Measurements from ENCODE around the gene CALU. TPM values are rescaled to one million over a fixed set of nuclear protein-coding genes. Genes with fewer than 3 reads are reported as not detected.

Gene CALU
- total and polyA plus RNA-seq, 2 experiments from 2014 or later, result 1,589 to 1,706 TPM

GRCh38 chr7:128815289-128815942 lies 76.3 kb downstream of the CALU start:
- no peak for TF ChIP-seq EZH2 (IDR thresholded peaks at IDR 0.05; ENCODE audit: insufficient read depth, poor library complexity, severe bottlenecking)
- TF ChIP-seq EZH2phosphoT487 (IDR thresholded peaks at IDR 0.05; ENCODE audit: insufficient read depth, low read depth), result no peak
- Histone ChIP-seq H3K9me2 (ENCODE audit: insufficient read depth) (no peaks in the 10 kb centered on the region), H3K4me1 (ENCODE audit: insufficient read depth) (peaks cover 6% of the 10 kb centered on the region), H3F3A (ENCODE audit: insufficient read depth) (no peaks in the 10 kb centered on the region), H3K36me3 (ENCODE audit: low read depth) (no peaks in the 10 kb centered on the region), H3K9ac (no peak overlapping the region), H3K9me3 (ENCODE audit: low read depth) (no peaks in the 10 kb centered on the region), H3K27me3 (replicated peaks; ENCODE audit: insufficient read depth) (peaks cover 4% of the 10 kb centered on the region; the same call in 1 of the 2 replicates), H2AFZ (no peak overlapping the region), H3K4me2 (ENCODE audit: unreplicated experiment) (no peak overlapping the region), H3K4me3 (no peak overlapping the region), H3K27ac (no peak overlapping the region), H3K79me2 (ENCODE audit: insufficient read depth) (no peaks in the 10 kb centered on the region), H4K20me1 (ENCODE audit: insufficient read depth) (no peaks in the 10 kb centered on the region)
- 99% methylated on average over 7 of the region's 7 CpGs for WGBS, 2 experiments (ENCODE audit: low coverage in 1 of 2, low lambda C conversion rate in 2 of 2, missing lambda C conversion rate in 2 of 2)
- in situ Hi-C loops (cut with MboI), result no loop called here
- no peak for DNase-seq

- H3K9me3 ChIP-seq (ENCODE audit: low read depth), result no peaks in the 10 kb centered on the region
- no peak overlapping the region for H3K27ac ChIP-seq
- no peaks in the 10 kb centered on the region for H3K36me3 ChIP-seq (ENCODE audit: low read depth)
- H3K9ac ChIP-seq, result no peak overlapping the region
- no peaks in the 10 kb centered on the region for H3F3A ChIP-seq (ENCODE audit: insufficient read depth)
- no peaks in the 10 kb centered on the region for H3K79me2 ChIP-seq (ENCODE audit: insufficient read depth)
- no peaks in the 10 kb centered on the region for H3K9me2 ChIP-seq (ENCODE audit: insufficient read depth)
- H3K4me3 ChIP-seq, result no peak overlapping the region
- peaks cover 4% of the 10 kb centered on the region; the same call in 1 of the 2 replicates for H3K27me3 ChIP-seq (replicated peaks; ENCODE audit: insufficient read depth)
- no peaks in the 10 kb centered on the region for H3K4me1 ChIP-seq (ENCODE audit: insufficient read depth)
- WGBS, 2 experiments (ENCODE audit: low coverage in 1 of 2, low lambda C conversion rate in 2 of 2, missing lambda C conversion rate in 2 of 2), result 92 to 98% methylated on average over 3 of the region's 3 CpGs
- in situ Hi-C loops (cut with MboI), result no loop called here
- TF ChIP-seq EZH2phosphoT487 (IDR thresholded peaks at IDR 0.05; ENCODE audit: insufficient read depth, low read depth) (no peak), EZH2 (IDR thresholded peaks at IDR 0.05; ENCODE audit: insufficient read depth, poor library complexity, severe bottlenecking) (no peak)
- H2AFZ ChIP-seq, result no peak overlapping the region
- no peak overlapping the region for H3K4me2 ChIP-seq (ENCODE audit: unreplicated experiment)
- no peaks in the 10 kb centered on the region for H4K20me1 ChIP-seq (ENCODE audit: insufficient read depth)
- no peak for DNase-seq
Measured at GRCh38 chr7:128818694-128819093, 79.5 kb downstream of the CALU start.

Small RNAs within 50 kb of the gene (small RNA-seq; reads per million reads assigned to genes)
- not detected for gene RN7SL81P (ENCODE audit: low read depth, low replicate concordance)
- 1.2 reads per million, percentile 51 among the genes with 10 or more reads in this experiment for gene RNA5SP242 (ENCODE audit: low read depth, low replicate concordance)
- gene RNA5SP243 (ENCODE audit: low read depth, low replicate concordance), result 0.31 reads per million

Other genes with a start within 250 kb of the CALU start
- 0.43 and 0.89 TPM in 2 replicates for gene GARIN1A, start 67.1 kb upstream of the CALU start, total RNA-seq (2014; rRNA removed; shearing (Covaris generic))
- gene GARIN1A, start 67.1 kb upstream of the CALU start, polyA plus RNA-seq (2016; fragmentation: Nextera tagmentation; extraction: Ambion mirVana), result 0.28 and 0.42 TPM in 2 replicates
- gene OPN1SW, start 36.4 kb downstream of the CALU start, total RNA-seq (2014; rRNA removed; shearing (Covaris generic)), result not detected in 2 replicates
- 2.2 and 2.6 TPM in 2 replicates for gene OPN1SW, start 36.4 kb downstream of the CALU start, polyA plus RNA-seq (2016; fragmentation: Nextera tagmentation; extraction: Ambion mirVana)
- 3.1 and 3.8 TPM in 2 replicates for gene CCDC136, start 52.6 kb downstream of the CALU start, total RNA-seq (2014; rRNA removed; shearing (Covaris generic))
- gene CCDC136, start 52.6 kb downstream of the CALU start, polyA plus RNA-seq (2016; fragmentation: Nextera tagmentation; extraction: Ambion mirVana), result 2.8 and 3.9 TPM in 2 replicates
- gene FLNC, start 91.0 kb downstream of the CALU start, total RNA-seq (2014; rRNA removed; shearing (Covaris generic)), result 304 and 353 TPM in 2 replicates
- gene FLNC, start 91.0 kb downstream of the CALU start, polyA plus RNA-seq (2016; fragmentation: Nextera tagmentation; extraction: Ambion mirVana), result 74.0 and 75.1 TPM in 2 replicates
- 96.5 and 124 TPM in 2 replicates for gene ATP6V1F, start 123.5 kb downstream of the CALU start, total RNA-seq (2014; rRNA removed; shearing (Covaris generic))
- 243 and 264 TPM in 2 replicates for gene ATP6V1F, start 123.5 kb downstream of the CALU start, polyA plus RNA-seq (2016; fragmentation: Nextera tagmentation; extraction: Ambion mirVana)
- not detected in 2 replicates for gene KCP, start 171.3 kb downstream of the CALU start, total RNA-seq (2014; rRNA removed; shearing (Covaris generic))
- 0.10 TPM in 2 replicates for gene KCP, start 171.3 kb downstream of the CALU start, polyA plus RNA-seq (2016; fragmentation: Nextera tagmentation; extraction: Ambion mirVana)
- under 0.01 and 1.6 TPM in 2 replicates for gene IRF5, start 198.6 kb downstream of the CALU start, total RNA-seq (2014; rRNA removed; shearing (Covaris generic))
- 0.14 and 0.16 TPM in 2 replicates for gene IRF5, start 198.6 kb downstream of the CALU start, polyA plus RNA-seq (2016; fragmentation: Nextera tagmentation; extraction: Ambion mirVana)

Data from GM23248 (cell line).